Right renal cortex interstitium (tissue), 3 donors: Measurements from ENCODE around the gene KCNIP3. TPM values are rescaled to one million over a fixed set of nuclear protein-coding genes. Genes with fewer than 3 reads are reported as not detected.
"Not testable (repeated sequence)": the region's sequence is repeated elsewhere in the genome, so short reads cannot be mapped to it uniquely, and the experiment has no call there.

Experiments
- DNase-seq, 3 donors: peaks; one replicate each; pipeline ENCODE4 v3.0.0-alpha.2; 2013; ENCODE audit warnings: low read depth in 3 of 3, low spot score in 2 of 3
- polyA plus RNA-seq, 3 donors: library from polyadenylated mRNA; unstranded; fragments of 120-200 nt; gene quantifications; one replicate each; pipeline ENCODE4 v1.2.1, GENCODE V29; 2013; ENCODE audit not compliant: insufficient read length in 3 of 3

The KCNIP3 gene
- polyA plus RNA-seq, 3 donors = 14.0 to 14.7 (median 14.4) TPM

DNA sequence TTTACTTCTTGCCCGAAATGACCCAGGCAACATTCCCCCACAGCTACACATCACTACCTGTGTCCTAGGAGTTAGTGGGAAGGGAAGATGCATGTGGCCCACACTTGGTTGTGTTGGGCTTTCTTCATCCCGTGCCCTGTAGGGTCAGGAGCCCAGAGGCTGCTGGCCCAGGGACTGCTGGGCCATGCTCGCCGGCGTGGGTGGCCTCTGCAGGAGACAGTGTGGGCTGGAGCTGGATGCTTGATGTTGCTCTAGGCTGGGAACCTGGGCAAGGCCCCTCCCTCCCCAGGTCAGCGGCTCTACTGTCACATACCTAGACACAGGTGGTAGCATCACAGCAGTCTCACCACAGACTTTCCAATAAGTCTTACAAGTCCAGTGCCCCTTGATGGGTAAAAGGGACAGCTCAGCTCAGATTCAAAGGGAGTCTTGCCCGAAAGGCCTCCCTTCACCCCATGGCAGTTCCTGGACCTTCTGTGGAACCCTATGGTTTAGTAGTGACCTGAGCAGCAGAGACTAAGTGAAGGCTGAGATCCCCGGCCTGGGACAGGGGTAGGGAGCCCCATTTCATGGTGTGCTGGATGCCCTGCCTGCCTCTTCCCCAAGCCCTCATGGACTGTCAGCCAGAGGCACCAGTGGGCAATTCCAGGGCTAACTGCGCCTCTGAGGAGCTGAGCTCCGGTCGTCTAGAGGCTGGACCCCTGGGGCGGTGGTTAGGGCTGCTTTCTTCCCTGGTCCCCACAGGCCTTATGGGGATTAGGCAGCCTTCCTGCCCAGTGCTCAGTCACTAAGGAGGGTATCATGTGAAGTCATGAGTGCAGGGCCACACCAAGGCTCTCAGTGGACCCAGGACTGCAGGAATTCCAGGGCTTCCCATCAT, 59.9 kb downstream of the KCNIP3 start:
- no peak for DNase-seq

DNA sequence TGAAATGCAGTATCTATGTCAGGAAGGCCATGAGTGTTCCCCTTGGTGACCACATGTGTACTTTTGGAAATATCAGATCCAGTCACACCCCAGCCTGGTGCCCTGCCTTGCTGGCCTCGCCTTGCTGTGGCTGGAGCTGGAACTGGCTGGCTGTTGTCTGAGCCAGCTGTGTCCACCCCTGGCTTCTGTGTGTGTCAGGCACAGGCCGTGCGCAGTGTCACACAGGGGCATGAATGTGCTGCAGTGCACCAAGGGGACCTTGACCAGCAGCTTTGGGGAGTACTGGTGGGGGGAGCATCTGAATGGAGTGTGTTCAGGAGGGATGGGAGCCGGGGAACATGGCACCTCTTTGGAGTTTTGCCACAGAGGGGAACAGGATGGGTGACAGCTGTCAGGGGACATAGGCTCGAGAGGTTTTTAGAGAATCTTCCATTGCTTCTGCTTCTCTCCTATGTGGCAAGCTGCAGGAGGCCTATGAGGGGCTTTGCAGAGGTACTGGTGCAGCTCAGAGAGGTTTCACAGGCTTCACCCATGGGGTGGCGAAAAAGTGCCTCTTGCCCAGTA, 60.7 kb downstream of the KCNIP3 start:
- DNase-seq = no peak

DNA sequence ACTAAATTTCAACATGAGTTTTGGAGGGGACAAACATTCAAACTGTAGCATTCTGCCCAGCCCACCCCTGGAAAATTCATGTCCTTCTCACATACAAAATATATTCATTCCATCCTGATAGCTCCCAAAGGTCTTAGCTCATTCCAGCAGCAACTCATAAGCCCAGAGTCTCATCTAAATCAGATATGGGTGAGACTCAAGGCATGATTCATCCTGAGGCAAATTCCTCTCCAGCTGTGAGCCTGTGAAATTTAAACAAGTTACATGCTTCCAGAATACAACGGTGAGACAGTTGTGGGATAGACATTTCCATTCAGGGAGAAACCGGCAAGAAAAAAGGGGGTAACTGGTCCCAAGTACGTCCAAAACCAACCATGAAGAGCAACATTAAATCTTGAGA, 61.9 kb downstream of the KCNIP3 start:
- DNase-seq = no peak

DNA sequence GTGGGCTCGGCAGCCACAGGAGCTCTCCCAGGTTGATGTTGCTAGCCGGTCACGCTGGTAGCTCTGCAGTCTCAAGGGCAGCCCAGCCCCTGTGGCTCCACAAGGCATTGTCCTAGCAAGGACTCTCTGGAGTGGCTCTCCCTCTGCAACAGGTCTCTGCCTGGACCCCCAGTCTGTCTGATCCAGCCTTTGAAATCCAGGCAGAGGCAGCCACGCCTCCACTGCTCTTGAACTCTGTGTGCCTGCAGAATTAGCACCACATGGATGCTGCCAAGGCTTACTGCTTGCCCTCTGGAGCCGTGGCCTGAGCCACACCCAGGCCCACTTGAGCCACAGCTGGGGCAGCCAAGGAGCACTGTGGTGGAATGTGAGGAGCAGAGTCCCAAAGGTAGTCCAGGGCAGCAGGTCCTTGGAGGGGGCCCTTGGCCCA, 62.4 kb downstream of the KCNIP3 start:
- no peak for DNase-seq

DNA sequence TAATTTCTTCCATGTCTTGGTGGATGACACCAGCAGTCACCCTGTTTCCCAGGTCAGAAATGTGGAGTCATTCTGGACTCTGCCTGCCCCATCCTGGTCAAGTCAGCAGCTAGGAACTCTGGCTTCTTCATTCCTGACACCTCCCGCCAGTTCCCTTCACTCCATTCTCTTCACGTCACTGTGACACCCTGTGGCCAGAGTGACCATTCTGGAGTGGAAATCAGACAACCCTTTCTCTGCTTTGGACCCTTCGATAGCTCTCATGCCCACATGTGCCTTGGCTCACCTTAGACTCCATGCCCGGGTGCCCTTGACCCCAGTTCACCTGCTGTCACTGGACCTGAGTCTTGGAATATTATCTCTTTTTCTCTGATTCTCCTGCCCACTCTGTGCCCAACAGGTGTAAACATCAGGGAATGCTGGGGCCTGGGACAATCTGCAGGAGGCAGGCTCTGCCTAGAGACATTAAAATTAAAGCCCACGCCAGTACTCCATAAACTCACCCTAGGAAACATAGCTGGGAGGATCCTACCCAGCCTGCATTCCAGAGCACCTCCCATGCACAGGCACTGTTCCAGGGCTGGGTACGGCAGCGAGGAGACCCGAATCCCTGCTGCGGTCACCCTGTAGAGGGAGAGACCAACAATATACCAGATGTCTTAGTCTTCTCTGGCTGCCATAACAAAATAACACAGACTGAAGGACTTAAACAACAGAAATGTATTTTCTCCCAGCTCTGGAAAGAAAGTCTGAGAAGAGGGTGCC, 64.3 kb downstream of the KCNIP3 start:
- no peak for DNase-seq

DNA sequence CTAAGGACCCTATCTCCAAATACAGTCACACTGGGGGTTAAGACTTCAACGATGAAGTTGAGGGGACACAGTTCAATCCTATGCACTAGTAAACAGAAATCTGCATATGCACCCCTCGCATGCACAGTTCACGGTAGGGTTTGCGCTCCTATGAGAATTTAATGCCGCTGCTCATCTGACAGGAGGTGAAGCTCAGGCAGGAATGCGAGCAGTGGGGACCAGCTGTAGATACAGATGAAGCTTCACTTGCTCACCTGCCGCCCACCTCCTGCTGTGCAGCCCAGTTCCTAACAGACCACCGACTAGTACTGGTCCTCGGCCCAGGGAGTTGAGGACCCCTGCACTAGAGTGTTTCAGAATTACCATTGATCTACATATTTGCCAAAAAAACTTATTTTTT, 65.3 kb downstream of the KCNIP3 start:
- no peak for DNase-seq

DNA sequence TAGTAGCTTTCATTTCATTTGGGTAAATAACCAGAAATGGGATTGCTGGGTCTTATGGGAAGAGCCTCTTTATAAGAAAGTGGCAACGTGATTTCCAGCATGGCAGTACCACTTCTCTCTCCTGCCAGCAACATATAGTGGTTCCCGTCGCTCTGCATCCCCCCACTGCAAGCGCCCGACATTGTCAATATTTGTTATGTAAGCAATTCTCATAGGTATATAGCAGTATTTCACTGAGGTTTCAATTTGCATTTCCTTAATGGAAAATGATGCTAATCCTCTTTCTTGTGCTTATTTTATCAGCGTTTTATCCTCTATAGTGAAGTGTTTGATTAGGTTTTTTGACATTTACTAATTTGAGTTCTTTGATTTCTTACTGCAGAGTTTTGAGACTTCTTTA, 69.4 kb downstream of the KCNIP3 start:
- no peak for DNase-seq

DNA sequence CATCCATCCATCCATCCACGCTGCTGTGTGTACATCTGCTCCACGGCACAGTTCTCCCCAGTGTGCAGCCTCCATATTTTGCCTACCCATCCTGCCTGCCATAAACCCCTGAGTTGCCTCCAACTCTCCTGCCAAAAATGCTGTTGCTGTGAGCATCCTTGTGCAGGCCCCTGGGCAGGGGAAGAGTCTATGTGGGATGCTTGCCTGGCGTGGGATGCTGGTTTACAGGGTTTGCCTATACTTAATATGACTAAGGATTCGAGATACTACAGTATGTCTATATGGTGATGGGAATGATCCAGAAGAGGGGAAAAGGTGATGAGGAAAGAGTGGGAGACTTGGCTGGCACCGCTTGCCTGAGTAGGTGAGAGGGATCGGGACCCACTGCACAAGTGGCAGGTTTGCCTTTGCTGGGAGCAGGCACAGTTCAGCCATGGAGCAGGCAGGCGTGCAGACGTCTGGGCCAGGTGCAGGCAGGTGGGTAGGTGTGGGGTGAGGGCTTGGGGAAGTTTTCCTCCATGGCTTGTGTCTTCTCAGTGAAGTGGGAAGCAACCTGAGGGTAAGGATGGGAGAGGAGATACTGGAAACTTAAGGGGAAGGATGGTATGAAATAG, 75.2 kb downstream of the KCNIP3 start:
- DNase-seq = no peak

DNA sequence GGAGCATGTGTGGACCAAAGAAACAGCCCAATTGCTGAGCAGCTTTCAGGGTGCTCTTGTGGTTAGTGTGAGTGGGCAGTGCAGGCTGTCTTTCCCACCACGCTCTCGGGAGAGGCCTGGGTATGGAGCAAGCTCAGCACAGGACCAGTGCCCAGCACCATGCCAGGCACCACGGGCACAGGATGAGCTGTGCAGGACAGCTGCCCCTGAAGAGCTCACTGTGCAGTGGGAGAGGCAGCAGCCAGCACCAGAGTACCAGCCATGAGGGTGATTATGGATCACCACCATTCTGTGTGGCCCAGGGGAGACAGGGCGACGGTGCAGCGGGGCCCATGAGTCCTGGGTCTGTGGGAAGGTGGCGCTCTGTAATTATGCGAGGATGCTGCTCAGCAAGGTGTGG, 75.7 kb downstream of the KCNIP3 start:
- no peak for DNase-seq

DNA sequence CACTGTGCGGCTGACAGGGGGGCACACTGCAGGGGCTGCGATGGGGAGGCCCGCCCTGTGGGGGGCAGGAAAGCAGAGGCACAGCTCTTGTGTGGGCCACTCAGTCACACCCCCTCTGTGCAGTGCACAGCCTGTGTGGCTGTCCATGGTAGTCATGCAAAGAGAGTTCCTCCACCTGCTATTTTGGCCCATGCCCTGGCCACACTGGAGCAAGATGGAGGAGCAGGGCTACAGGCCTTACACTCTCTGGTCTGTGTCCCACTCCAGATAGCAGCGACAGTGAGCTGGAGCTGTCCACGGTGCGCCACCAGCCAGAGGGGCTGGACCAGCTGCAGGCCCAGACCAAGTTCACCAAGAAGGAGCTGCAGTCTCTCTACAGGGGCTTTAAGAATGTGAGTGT, 76.9 kb downstream of the KCNIP3 start:
- no peak for DNase-seq

DNA sequence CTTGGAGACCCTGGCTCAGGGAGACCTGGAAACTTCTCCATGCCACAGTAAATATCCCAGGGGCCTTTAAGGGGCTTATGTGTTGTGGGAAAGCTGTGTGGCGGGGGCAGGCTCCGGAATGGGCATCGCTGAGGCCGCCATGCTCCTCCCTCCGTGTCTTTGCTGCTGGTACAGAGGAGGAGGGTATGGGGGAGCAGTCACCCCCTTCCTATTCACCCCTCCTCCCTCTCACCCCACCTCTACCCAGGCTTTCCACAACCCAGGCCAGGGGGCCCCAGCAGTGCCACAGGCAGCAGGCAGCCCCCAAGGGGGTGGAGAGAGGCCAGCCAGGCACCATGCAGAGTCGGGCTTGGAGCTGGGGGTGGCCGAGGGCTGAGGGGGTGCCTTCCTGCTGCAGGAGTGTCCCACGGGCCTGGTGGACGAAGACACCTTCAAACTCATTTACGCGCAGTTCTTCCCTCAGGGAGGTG, 77.3 kb downstream of the KCNIP3 start:
- no peak for DNase-seq

DNA sequence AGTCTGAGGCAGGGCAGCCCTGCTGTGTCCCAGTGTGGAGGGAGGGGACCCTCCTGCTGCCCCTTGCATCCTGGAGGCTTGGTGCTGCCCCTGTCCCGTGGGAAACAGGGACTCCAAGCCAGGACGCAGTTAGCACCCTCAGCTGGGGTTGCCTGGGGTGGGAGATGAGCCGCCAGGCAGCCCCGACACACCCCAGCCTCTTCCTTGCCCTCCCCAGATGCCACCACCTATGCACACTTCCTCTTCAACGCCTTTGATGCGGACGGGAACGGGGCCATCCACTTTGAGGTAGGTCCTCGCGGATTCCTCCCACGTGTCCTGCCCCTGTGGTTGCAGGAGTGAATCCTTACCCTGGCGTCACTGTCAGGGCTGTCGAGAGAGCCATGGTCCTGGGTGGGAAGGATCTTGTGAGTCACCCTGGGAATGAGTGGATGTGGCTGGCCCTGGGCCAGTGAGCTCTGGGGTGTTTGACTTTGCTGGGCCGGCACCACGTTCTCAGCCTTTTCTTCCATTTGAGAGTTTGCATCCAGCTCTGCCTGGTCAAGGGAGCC, 77.8 kb downstream of the KCNIP3 start:
- DNase-seq = no peak

DNA sequence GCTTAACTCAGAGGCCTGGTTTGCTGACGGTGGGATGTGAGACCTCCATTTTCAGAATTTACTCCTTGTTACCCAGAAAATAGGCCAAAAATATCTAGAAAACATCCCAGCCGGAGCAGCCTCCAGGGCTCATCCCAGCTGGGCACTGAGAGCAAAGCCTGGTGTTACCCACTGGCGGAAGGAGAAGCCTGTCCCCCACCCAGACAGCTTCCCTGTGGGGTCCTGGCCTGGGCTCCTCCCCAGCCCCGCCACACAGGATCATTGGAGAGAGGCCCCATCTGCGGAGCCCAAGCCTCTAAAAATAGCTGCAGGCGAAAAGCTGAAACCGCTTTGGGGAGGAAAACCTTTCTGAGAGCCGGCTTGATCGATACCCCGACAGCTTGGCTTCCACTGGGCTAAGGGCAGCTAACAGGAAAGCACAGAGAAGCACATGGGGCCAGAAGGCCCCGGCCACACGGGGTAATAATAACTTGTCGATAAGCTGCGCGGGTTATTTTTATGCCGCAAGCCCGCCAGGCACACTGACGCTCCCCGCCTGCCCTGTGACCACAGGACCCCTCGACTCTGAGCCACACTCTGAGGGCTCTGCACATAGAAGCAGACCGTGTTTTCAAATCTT, 78.5 kb downstream of the KCNIP3 start:
- no peak for DNase-seq

DNA sequence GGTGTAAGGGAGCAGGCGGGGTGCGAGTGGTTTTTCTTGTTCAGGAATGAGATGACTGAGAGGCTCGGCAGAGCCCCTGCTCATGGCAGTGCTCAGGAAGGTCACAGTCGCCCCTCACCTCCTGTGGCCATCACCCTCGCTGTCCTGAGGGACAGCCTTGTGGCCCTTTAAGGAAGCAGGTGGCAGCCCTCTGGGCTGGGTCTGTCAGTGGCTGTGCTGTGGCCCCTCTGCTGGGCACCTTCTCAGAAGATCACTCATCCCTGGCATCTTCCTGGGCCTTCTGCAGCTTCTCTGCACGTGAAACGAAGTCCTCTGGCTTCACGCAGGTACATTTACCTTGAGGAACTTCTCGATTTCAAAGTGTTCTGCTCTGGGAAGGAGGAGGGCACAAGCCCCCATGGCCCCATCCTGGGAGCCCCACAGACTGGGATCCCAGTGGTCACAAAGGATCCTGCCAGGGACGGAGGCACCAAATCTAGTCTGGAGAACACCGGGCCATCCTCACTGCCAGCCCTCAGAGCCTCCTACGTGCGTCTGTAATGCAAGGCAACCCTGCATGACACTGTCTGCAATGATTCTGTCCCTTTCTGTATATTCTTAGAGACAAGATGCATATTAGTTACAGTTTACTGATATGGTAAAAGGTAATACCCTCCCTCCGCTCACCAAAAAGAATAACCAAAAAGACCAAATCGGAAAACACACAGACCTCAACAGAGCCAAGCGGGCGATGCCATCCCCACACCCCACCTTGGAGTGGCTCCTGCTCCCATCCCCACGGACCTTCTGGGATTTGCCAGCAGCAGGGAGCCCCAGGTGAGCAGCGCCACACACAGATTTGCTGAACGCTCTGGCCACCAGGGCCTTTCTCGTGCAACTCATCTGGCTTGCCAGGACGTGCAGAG, 79.4 kb downstream of the KCNIP3 start:
- no peak for DNase-seq

DNA sequence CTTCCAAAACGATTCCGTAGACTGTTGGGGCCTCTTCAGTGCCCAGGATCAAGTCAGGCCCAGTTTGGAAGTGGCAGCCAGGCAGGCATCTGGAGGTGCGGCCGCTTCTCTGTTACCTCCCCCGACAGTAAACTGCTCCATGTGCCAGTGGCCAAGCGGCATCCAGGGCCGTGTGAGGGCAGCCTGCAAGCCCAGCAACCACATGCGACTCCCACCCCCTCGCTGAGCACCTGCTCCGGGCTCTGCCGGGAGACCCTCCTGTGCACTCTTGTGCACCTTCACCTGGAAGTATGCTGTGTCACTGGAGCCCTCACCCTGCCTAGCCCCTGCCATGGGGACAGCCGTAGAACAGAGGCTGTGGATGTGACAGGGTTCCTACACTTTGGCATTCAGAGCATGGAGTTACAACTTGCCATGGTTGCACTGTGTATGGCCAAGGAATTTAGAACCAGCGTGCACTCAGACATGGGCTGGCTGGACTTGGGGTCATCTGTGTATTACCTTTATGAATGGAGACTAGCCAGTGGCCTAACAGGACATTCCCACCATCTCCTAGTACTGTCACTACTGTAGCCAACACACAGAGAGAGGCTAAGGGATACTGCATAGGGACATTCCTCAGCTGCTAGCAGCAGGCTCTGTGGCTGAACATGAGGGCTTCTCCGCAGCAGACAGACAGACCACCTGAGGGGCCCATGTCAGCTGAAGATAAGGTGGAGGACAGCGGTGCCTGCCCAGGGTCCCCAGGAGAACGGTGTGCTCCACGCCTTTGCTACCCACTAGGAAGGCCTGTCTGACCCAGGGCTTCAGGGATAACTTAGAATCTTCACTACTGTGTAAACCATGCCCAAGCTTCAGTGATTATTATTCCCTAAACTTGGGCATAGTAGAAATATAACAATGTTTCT, 80.3 kb downstream of the KCNIP3 start:
- DNase-seq = no peak

DNA sequence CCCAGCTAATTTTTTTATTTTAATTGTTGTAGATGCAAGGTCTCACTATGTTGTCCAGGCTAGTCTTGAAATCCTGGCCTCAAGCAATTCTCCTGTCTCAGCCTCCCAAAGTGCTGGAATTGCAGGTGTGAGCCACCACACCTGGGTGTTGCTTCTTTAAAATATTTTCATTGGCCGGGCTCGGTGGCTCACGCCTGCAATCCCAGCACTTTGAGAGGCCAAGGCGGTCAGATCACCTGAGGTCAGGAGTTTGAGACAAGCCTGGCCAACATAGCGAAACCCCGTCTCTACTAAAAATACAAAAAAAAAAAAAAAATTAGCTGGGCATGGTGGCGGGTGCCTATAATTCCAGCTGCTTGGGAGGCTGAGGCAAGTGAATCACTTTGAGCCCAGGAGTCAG, 81.1 kb downstream of the KCNIP3 start:
- not testable (repeated sequence) for DNase-seq

DNA sequence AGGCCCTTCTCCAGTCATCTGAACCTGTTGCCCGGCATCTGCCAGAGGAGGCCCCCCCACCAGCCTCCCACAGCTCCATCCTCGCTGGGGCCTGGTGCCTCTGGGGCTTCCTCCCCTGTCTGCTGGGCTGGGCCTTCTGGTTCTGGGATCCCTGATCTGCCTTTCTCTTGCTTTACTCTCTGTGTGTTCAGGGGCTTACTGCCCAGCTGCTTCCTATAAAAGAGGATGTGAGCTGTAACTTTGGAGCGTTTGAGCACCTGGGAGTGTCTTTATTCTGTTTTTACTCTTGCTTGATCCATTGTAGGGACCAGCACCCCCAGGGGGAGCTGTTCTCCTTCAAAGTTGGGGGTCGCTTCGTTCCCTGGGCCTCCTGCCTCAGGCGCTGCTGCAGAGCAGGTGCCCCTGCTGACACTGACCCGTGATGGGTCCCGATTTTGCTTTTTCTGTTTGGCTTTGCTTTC, 82.3 kb downstream of the KCNIP3 start:
- no peak for DNase-seq

DNA sequence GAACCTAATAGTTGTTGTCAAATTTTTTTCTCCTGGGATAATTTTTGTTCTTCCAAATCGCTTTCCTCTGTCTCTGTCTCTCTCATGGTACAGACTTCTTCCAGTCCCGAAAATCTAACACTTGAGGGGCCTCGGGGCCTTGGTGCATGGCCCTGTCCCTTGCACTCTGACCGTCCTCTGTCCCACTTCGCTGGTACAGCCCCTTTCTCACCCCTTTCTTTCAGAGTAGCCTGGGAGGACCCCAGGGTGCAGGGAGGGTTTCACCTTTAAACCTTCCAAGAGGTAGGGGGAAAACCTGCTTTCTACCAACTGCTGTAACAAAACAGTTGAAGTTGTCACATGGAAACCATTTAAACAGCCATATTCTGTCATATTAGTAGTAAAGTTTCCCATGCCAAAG, 83.1 kb downstream of the KCNIP3 start:
- DNase-seq = no peak
